Activated CD4-positive, alpha-beta memory T cell treated with anti-CD3 and anti-CD28 coated beads, Interleukin-2, amount 10 ng/mL, durations not matched to agents 7 days and 5 days (primary cell): ENCODE measurements around the gene OGFOD2. TPM values are rescaled to one million over a fixed set of nuclear protein-coding genes. Genes with fewer than 3 reads are reported as not detected.
A peak's percentile ranks its signal among the peaks of the same experiment; 100 is the strongest.

Source experiments
- CTCF ChIA-PET: fragments of 350-600 bp; sonication (Branson Sonifier 250); formaldehyde crosslinking; loops from one replicate; lab custom pipeline; 2021; ENCODE audit warnings: antibody characterized with exemption, inconsistent platforms; lab: Charles Lee
- POLR2A ChIA-PET: fragments of 350-600 bp; sonication (Branson Sonifier 250); formaldehyde crosslinking; loops from one replicate; lab custom pipeline; 2021; ENCODE audit warnings: antibody characterized with exemption; lab: Charles Lee
- DNase-seq: peaks from one replicate; pipeline ENCODE4 v3.0.0-alpha.2; 2020
- H3K27ac Mint-ChIP-seq: one replicate; pipeline ENCODE4 v1.8.0; 2021; ENCODE audit warnings: mild to moderate bottlenecking, mixed read lengths
- H3K27me3 Mint-ChIP-seq: one replicate; pipeline ENCODE4 v1.8.0; 2021; ENCODE audit warnings: mixed read lengths
- H3K36me3 Mint-ChIP-seq: one replicate; pipeline ENCODE4 v1.8.0; 2021; ENCODE audit warnings: low read depth, mixed read lengths
- H3K4me1 Mint-ChIP-seq: one replicate; pipeline ENCODE4 v1.8.0; 2021; ENCODE audit warnings: mixed read lengths
- H3K4me3 Mint-ChIP-seq: one replicate; pipeline ENCODE4 v1.8.0; 2021; ENCODE audit warnings: mild to moderate bottlenecking, mixed read lengths
- H3K9me3 Mint-ChIP-seq: one replicate; pipeline ENCODE4 v1.8.0; 2021; ENCODE audit warnings: mixed read lengths
- total RNA-seq, 2 experiments: library from RNA; stranded (reverse); gene quantifications; one replicate each; pipeline ENCODE4 v1.2.3, GENCODE V29; 2021

The OGFOD2 gene
- total RNA-seq, 2 experiments from 2014 or later, result 24.7 to 25.4 TPM

- CTCF ChIA-PET, result interaction anchor here (1.7 to 9.4 kb wide), 3 partner anchors 10 to 96 kb away, joined by 4 to 74 read pairs (median 7); partner anchors contain the start of gene ABCB9
Observed at GRCh38 chr12:122956035-122956434, 19.0 kb upstream of the OGFOD2 start.

GRCh38 chr12:122958198-122958888 lies 16.7 kb upstream of the OGFOD2 start:
- Mint-ChIP-seq H3K27ac (no peak overlapping the region), H3K4me3 (no peak overlapping the region), H3K27me3 (no peaks in the 10 kb centered on the region), H3K4me1 (no peaks in the 10 kb centered on the region), H3K9me3 (no peaks in the 10 kb centered on the region), H3K36me3 (no peaks in the 10 kb centered on the region)
- no peak for DNase-seq
- CTCF ChIA-PET, result interaction anchor here (0.7 to 1.3 kb wide), 2 partner anchors 98 to 101 kb away, joined by 3 to 4 read pairs; no protein-coding TSS in a partner anchor
- POLR2A ChIA-PET, result no interaction called here

More at GRCh38 chr12:122956035-122956434, 19.0 kb upstream of the OGFOD2 start:
- no peak overlapping the region for H3K27ac Mint-ChIP-seq
- H3K4me3 Mint-ChIP-seq, result no peak overlapping the region
- H3K27me3 Mint-ChIP-seq, result no peaks in the 10 kb centered on the region
- POLR2A ChIA-PET, result interaction anchor here (1.2 kb wide), 1 partner anchor 9 kb away, joined by 3 read pairs; no protein-coding TSS in a partner anchor
- no peaks in the 10 kb centered on the region for H3K36me3 Mint-ChIP-seq
- H3K4me1 Mint-ChIP-seq, result peaks cover 2% of the 10 kb centered on the region
- no peak for DNase-seq
- no peaks in the 10 kb centered on the region for H3K9me3 Mint-ChIP-seq

- Mint-ChIP-seq H3K9me3 (no peaks in the 10 kb centered on the region), H3K36me3 (no peaks in the 10 kb centered on the region), H3K27me3 (no peaks in the 10 kb centered on the region), H3K4me1 (peaks cover under 1% of the 10 kb centered on the region), H3K27ac (no peak overlapping the region), H3K4me3 (no peak overlapping the region)
- no peak for DNase-seq
- POLR2A ChIA-PET, result no interaction called here
- CTCF ChIA-PET, result no interaction called here
Observed at GRCh38 chr12:122959566-122960192, 15.4 kb upstream of the OGFOD2 start.

- H3K9me3 Mint-ChIP-seq, result no peaks in the 10 kb centered on the region
- H3K4me1 Mint-ChIP-seq, result peaks cover 4% of the 10 kb centered on the region
- ChIA-PET CTCF (interaction anchor here (1.0 kb wide), 1 partner anchor 116 kb away, joined by 3 read pairs; no protein-coding TSS in a partner anchor), POLR2A (no interaction called here)
- H3K36me3 Mint-ChIP-seq, result no peaks in the 10 kb centered on the region
- H3K4me3 Mint-ChIP-seq, result no peak overlapping the region
- no peak overlapping the region for H3K27ac Mint-ChIP-seq
- no peaks in the 10 kb centered on the region for H3K27me3 Mint-ChIP-seq
- no peak for DNase-seq
Observed at GRCh38 chr12:122960193-122960569, 14.9 kb upstream of the OGFOD2 start.

- Mint-ChIP-seq H3K27ac (no peak overlapping the region), H3K4me1 (peaks cover 7% of the 10 kb centered on the region), H3K27me3 (no peaks in the 10 kb centered on the region), H3K4me3 (no peak overlapping the region), H3K36me3 (no peaks in the 10 kb centered on the region), H3K9me3 (no peaks in the 10 kb centered on the region)
- POLR2A ChIA-PET, result no interaction called here
- DNase-seq, result no peak
- CTCF ChIA-PET, result no interaction called here
Observed at GRCh38 chr12:122961531-122962329, 13.3 kb upstream of the OGFOD2 start.

- Mint-ChIP-seq H3K4me1 (peaks cover 10% of the 10 kb centered on the region), H3K4me3 (no peak overlapping the region), H3K36me3 (no peaks in the 10 kb centered on the region), H3K27ac (no peak overlapping the region), H3K9me3 (no peaks in the 10 kb centered on the region), H3K27me3 (no peaks in the 10 kb centered on the region)
- ChIA-PET POLR2A (interaction anchor here (0.9 to 1.6 kb wide), 2 partner anchors 11 to 269 kb away, joined by 3 to 6 read pairs; partner anchors contain the start of genes MPHOSPH9, MTRFR and OGFOD2), CTCF (no interaction called here)
- no peak for DNase-seq
Observed at GRCh38 chr12:122963941-122964265, 11.1 kb upstream of the OGFOD2 start.

GRCh38 chr12:122964439-122965257 lies 10.4 kb upstream of the OGFOD2 start:
- DNase-seq, result no peak
- Mint-ChIP-seq H3K36me3 (no peaks in the 10 kb centered on the region), H3K4me1 (peaks cover 10% of the 10 kb centered on the region), H3K4me3 (peak overlapping the region; percentile 34), H3K9me3 (no peaks in the 10 kb centered on the region), H3K27ac (no peak overlapping the region), H3K27me3 (no peaks in the 10 kb centered on the region)
- CTCF ChIA-PET, result interaction anchor here (1.2 kb wide), 1 partner anchor 12 kb away, joined by 4 read pairs; no protein-coding TSS in a partner anchor
- POLR2A ChIA-PET, result interaction anchor here (0.8 to 2.8 kb wide), 4 partner anchors 8 to 268 kb away, joined by 3 to 32 read pairs (median 10); partner anchors contain the start of genes MPHOSPH9, MTRFR and OGFOD2

GRCh38 chr12:122965321-122965751 lies 9.7 kb upstream of the OGFOD2 start:
- Mint-ChIP-seq H3K4me1 (peaks cover 10% of the 10 kb centered on the region), H3K27ac (no peak overlapping the region), H3K27me3 (no peaks in the 10 kb centered on the region), H3K36me3 (no peaks in the 10 kb centered on the region), H3K4me3 (peak overlapping the region; percentile 7), H3K9me3 (no peaks in the 10 kb centered on the region)
- ChIA-PET POLR2A (interaction anchor here (0.8 to 2.8 kb wide), 3 partner anchors 9 to 268 kb away, joined by 3 to 32 read pairs (median 15); partner anchors contain the start of genes MPHOSPH9, MTRFR and OGFOD2), CTCF (interaction anchor here (1.2 to 1.7 kb wide), 2 partner anchors 12 to 105 kb away, joined by 4 to 5 read pairs; no protein-coding TSS in a partner anchor)
- DNase-seq, result no peak

- DNase-seq, result peak; percentile 93
- H3K27me3 Mint-ChIP-seq, result no peaks in the 10 kb centered on the region
- H3K4me3 Mint-ChIP-seq, result peak within 1 kb of the TSS; percentile 61
- no peaks in the 10 kb centered on the region for H3K9me3 Mint-ChIP-seq
- ChIA-PET CTCF (interaction anchor here (0.8 to 1.7 kb wide), 5 partner anchors 11 to 272 kb away, joined by 3 to 7 read pairs (median 5); no protein-coding TSS in a partner anchor), POLR2A (interaction anchor here (1.0 to 2.8 kb wide), 5 partner anchors 9 to 267 kb away, joined by 3 to 32 read pairs (median 4); partner anchors contain the start of genes HIP1R, MPHOSPH9, MTRFR and OGFOD2)
- H3K36me3 Mint-ChIP-seq, result no peaks in the 10 kb centered on the region
- H3K27ac Mint-ChIP-seq, result no peak within 1 kb of the TSS
- peaks cover 10% of the 10 kb centered on the region for H3K4me1 Mint-ChIP-seq
Observed at GRCh38 chr12:122965851-122966742, 8.9 kb upstream of the OGFOD2 start, which contains the start of gene ABCB9. Gene ABCB9, minus strand, starts transcription at chr12:122966463. Its CDS starts 6,228 bp downstream, at chr12:122960235.

GRCh38 chr12:122966743-122967550 lies 8.1 kb upstream of the OGFOD2 start:
- Mint-ChIP-seq H3K4me1 (peaks cover 10% of the 10 kb centered on the region), H3K27me3 (no peaks in the 10 kb centered on the region), H3K36me3 (no peaks in the 10 kb centered on the region), H3K27ac (no peak overlapping the region), H3K4me3 (no peak overlapping the region), H3K9me3 (no peaks in the 10 kb centered on the region)
- DNase-seq, result no peak
- CTCF ChIA-PET, result interaction anchor here (0.8 to 1.7 kb wide), 5 partner anchors 12 to 271 kb away, joined by 3 to 7 read pairs (median 5); no protein-coding TSS in a partner anchor
- POLR2A ChIA-PET, result interaction anchor here (1.0 to 2.8 kb wide), 6 partner anchors 8 to 266 kb away, joined by 3 to 32 read pairs (median 4); partner anchors contain the start of genes HIP1R, MPHOSPH9, MTRFR and OGFOD2
